HG03108 (cell line): Measurements from ENCODE around the gene LRRK1.

Experiments
- ATAC-seq: cut with Tn5 transposase; IDR thresholded peaks from one replicate; pipeline ENCODE4 v1.9.1; 2021; ENCODE audit warnings: moderate library complexity; ENCODE audit not compliant: unreplicated experiment

LRRK1 gene

DNA sequence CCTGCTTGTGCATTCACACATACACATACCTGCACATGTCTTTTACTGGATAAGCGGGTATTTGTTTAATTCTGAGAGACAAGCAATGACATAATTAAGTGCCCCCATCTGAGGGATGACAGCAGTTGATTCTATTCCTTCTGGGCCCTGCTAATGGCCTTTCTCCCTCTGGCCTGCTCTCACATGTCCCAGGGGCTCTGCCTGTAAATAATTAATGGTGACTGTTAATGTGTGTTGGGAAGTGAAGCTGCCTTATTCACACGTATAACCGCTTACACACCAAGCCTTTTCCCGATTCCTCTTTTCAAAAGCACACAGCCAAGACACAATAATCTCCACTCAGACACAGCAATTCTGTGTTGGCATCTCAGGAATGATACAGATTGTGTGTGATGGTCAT lies 47.8 kb downstream of the LRRK1 start:
- ATAC-seq: peak; percentile 85

DNA sequence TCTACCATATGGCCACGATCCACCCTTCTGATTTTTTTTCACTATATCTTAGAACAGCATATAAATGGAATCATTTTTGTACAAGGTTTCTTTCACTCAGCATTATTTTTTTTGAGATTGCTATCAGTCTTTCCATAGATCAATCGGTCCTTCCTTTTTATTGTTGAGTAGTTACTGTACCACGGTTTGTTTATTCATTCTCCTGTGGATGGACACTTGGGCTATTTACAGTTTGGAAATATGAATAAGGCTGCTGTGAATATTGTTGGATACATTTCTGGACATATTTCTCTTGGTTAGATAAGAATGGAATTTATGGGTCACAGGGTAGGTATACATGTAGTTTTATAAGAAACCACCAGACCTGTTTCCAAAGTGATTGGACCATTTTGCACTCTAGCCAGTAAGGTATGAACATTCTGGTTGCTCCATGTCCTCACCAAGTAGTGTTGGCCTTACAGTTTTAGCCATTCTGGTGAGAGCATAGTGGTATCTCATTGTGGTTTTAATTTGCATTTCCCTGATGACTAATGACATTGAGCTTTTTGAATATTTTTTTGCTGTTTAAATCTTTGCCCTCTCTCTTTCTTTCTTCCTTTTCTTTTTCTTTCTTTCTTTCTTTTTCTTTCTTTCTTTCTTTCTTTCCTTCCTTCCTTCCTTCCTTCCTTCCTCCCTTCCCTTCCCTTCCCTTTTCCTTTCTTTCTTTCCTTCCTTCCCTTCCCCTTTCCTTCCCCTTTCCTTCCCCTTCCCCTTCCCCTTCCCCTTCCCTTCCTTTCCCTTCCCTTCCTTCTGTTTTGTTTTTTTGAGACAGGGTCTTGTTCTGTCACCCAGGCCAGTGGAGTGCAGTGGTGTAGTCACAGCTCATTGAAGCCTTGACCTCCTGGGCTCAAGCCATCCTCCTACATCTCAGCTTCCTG lies 49.2 kb downstream of the LRRK1 start:
- ATAC-seq: peak; percentile 37

DNA sequence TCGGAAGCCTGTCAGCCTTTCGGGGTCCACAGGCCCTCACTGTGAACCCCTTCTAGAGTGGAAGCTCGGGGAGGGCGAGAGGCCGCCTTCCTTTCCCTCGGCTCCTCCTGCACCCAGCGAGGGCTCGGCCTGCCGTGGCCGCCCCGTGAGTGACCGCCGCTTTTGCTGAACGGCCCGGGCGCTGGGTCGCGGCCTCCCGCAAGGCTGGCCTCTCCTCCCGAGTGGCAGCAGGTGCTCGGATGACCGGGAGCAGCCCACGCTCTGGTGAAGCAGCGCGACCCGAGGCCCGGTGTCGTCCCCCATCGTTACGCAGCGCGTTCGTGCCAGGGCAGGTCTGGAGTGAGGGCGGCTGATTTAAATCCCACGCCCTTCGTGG lies 53.8 kb downstream of the LRRK1 start:
- no peak for ATAC-seq

DNA sequence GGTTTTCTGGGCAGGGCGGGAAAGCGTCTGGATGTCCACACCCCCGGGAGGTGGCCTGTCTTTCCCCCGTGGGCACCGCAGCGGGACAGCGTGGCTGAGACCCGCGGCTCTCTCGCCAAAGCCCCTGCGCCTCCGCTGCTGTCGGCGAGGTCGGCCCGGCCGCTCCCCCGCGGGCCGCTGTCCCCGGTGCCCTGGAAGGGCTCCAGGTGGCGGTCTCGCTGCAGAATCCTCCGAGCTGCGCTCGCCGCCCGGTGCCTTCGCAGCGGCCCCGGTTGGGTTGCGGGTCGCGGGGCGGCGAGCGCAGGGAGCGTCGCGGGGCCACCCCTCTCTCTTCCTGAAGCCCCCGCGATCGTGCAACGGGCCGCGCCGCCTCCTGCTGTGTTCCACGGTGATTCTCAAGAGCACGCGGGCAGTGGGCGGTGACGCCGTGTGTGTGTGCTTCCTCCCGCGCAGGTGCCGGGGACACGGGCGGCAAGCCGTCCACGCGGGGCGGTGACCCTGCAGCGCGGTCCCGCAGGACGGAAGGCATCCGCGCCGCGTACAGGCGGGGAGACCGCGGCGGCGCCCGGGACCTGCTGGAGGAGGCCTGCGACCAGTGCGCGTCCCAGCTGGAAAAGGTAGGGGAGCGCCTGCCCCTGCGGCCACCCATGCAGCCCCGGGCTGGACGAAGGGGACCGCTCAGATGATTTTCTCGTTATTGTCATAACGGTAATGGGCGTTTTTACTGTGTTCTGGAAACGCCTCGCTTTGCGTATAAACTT lies 54.4 kb downstream of the LRRK1 start:
- ATAC-seq: no peak

DNA sequence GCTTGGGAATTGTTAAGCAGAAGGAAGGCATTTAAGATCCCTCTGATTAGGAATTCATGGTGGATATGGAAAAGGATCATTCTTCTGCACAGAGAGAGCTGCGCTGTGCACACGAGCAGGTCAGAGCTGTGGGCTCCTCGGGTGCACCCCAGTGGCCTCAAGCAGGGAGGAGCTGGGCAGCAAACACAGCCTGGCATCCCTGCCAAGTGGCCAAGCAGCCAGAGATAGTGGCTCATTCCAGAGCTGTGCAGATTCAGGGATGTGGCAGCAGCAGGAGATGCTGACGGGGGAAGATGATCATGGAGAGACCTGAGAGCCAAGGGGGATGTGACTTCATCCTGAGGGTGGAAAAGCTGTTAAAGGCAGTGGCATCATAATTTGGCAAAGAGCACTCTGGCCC lies 55.9 kb downstream of the LRRK1 start:
- no peak for ATAC-seq

DNA sequence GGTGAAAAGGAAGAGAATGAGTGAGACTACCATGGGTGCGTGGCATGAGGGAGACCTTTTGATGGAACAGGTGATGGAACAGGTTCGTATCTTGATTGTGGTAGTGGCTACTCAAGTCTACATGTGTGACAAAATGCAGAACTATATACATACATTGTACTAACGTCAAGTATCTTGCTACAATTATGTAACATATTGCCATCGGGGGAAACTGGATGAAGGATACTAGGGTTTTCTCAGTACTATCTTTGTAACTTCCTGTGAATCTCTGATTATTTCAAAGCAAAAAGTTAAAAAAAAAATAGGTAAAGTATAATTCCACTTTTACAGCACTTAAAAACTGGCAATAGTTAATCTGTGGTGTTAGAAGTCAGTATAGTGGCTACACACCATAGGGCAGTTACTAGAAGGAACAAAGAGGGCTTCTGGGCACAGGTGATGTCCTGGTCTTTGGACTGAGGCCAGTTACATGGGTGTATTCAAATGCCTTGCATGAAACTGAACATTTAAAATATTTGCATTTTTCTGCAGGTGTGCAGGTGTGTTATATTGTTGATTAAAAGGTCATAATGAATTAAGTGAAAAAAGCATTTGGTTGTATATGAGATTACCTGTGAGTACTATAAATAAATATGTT lies 61.4 kb downstream of the LRRK1 start:
- ATAC-seq: peak; percentile 23

DNA sequence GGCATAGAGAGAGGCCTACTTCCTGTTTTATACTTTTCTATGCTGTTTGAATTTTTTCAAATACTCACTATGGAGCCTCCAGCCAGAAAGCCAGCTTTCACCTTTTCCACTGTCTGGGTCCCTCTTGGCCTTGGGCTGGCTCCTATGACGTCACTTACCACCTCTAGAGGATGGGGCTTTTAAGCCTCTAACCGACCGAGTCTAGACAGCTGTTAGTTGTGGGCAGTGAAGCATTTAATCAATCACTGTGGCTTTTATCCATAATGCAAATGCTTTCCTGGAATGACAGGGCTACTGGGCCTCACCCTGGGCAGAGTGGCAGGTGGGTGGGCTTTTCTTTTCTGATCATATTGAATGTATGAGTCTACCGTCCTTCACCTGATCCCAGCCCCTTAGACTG lies 61.9 kb downstream of the LRRK1 start:
- ATAC-seq: peak; percentile 48

DNA sequence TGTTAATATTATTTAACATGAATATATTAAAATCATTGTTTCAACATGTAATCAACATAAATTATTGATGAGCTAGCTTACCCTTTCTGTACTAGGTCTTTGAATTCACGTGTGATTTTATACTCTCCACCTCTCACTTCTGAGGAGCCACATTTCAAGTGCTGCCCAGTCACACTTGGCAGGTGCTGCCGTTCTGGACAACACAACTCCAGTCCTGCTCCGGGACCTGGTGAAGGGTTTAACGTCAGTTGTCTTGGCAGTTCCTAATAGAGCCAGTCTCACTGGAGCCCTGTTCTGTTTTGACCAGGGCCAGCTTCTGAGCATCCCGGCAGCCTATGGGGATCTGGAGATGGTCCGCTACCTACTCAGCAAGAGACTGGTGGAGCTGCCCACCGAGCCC lies 64.1 kb downstream of the LRRK1 start:
- ATAC-seq: no peak

DNA sequence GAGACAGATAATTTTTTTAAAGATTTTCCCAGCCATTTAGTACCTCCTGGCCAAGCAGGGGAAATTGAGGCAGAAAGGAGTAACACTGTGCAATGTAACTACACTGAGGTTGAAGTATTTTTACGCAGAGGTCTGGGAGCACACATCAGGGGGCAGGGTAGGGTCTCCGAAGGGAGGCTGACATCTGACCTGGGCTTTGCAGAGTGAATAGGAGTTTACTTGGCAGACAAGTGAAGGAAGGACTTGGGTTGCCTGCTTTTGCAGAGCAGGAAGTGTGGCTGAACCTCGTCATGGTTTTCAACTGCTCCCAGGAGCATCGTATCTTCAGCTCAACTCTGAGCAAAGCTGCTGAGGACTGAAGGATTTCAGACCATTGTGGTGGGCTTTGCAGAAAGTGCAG lies 66.2 kb downstream of the LRRK1 start:
- ATAC-seq: no peak

DNA sequence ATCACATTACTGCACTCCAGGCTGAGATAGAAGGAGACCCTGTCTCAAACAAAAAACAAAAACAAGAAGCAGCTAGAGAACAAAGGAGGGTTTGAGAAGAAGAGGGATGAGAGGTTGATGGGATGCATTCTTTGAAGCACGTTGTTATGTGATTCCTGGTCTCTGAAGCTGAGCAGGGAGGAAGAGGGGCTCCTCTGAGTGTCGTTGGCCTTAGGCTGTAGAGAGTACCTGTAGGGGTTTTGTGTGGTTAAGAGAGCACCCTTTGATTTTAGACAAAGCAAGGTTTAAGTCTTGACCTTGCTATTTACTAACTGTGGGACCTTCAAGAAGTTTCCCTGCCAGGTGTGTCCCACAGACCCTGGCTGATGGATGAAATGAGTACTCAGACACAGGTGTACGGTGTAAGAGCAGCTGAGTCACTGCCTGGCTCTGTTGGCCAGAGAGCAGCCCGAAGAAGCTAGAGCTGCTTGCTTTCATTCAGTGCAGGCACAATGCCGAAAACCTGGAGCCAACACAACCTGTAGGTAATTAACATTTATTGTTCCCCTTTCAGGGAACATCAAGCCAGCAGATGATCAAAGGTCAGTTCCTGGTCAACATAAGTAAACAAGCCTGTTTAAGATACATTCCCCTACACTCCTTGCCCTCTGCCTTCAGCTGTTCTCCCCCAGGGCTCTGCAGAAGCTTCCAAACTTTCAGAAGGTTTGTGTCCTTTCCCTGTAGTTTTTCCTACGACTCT lies 67.2 kb downstream of the LRRK1 start:
- no peak for ATAC-seq

DNA sequence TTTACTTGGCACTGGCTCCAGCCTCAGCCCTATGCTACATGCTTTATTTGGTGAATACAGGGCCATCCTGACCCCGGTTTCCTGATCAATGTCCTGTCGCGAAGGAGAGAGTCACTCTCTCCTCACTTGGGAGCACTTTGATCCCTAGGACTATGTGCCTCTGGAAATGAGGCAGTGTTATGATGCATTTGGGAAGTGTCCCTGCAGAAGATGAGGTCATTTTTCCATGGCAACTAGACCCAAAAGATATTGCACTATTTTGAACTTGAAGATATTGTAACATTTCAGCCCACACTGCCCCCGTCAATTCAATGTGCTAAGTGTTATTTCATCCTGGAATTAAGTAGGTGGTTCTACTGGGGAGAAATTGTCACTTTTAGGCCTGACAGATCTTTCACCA lies 68.0 kb downstream of the LRRK1 start:
- no peak for ATAC-seq

DNA sequence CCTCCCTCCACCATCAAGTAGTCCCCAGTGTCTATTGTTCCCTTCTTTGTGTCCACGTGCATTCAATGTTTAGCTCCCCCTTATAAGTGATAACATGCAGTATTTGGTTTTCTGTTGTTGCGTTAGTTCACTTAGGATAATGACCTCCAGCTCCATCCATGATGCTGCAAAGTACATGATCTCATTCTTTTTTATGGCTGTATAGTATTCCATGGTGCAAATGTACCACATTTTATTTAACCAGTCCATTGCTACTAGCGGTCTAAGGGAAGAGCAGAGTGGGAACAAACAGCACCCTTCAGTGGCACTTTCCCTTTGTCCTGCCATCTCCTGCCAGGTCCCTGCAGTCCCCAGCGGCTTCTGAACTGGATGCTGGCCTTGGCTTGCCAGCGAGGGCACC lies 69.1 kb downstream of the LRRK1 start:
- ATAC-seq: no peak

DNA sequence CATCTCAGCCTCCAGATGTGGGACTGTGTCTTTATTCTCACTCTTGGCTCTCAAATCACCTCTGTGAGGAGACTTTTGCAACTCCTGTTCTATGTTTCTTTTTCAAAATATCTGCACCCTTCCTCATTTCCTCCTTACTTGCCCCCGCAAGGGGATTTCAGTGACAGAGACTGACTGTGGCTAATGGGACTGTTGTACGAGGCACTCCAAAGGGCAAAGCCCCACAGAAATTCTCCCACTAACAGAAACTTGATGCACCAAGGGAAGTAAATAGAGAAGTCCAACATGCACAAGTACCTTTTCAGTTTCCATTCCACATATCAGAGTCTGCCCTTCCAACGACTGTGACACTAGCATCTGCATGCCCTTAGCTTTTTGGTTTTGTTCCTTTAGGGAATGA lies 69.7 kb downstream of the LRRK1 start:
- ATAC-seq: no peak

DNA sequence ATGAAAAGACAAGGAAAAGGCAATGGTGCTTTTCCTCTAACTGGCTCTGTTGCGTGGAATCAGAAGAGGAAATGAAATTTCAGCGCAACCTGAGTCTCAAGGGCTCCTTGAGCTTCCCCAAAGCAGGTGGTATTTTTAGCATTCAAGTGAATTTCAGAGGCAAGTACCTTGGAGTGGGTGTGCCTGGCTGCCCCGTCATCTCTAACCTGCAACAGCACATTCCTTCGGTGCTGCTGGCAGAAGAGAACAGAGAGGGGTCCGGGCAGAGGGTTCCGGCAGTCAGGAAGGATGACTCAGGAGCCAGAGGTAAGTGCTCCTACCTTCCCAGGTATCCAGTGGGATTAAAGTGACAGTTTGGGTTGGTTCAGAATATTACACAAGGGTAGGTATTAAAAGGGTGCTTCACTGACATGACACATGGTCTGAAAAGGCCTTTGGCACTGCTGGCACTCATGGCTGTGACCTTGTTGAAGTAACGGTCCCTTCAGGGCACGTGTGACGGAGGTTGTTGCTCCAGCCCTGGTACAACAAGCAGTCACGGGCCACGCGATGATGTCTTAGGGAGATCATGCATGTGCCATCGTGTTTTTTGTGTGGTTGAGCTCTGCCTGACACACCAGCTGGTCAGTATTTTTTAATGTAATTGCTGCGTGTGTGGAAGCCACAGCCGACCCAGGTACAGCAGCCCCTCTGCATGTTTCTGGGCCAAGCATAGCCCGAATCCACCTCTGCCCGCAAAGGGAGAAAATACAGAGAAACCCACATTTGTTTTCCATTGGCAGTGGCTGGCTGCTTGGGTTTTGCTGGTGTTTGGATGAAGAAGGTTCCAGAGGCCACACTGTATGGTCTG lies 75.7 kb downstream of the LRRK1 start:
- no peak for ATAC-seq

DNA sequence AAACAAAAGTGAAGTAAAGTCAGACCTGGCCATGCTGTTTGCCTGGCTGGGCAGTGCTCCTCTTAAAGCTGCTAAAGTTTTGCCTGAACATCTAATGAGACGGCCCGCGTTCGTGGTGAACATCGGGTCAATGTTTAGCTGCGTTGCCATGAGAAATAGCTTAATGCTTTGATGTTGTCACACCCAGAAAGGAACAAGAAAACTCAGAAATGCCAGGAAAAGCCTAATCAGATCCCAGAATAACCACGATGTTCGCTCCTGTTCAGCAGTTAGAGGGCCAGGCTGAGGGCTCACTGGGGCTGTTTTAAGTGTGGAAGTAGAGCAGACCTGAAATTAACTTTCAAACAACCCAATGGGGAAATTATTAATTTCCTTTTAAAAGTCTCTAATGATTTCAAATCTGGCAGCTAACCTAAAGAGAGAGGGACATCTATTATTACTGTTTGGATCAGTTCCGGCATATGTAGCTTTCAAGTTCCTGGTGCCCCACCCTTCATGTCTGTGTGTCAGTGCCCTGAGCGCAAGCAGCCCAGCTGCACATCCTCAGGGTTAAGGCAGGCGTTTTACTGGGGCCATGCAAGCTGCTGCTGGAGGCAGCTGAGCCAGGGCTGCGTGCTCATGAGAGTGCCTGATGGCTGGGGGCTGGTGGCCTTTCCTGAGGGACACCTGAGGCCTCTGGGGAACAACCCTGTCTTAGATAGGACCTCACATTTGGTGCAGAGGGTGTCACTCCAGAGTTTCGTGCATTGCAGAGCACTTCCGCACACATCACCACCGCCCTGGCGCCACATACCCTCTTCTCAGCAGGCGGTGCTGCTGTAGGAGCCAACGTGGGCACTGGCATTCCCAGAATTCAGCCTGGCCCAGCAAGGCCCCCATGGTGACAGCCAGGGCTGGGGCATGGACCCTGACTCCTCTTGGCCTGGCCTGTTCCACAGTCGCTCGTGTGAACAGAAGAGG lies 76.6 kb downstream of the LRRK1 start:
- ATAC-seq: no peak

DNA sequence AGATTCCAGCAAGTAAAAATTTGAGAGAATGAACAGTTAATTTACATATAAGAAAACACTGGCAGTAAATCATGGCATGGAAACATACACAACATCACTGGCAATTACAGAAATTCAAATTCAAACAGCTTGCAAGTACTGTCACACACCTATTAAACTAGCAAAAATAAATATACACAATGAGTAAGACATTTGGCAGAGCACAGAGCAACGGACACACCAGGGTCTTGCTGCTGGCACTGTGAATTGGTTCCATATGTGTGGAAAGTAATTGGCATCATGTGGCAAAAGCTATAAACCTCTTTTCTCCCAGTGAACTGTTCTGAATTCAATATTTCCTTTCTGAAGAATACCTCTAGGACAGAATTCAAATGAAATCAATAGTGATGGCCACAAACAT lies 78.3 kb downstream of the LRRK1 start:
- no peak for ATAC-seq

DNA sequence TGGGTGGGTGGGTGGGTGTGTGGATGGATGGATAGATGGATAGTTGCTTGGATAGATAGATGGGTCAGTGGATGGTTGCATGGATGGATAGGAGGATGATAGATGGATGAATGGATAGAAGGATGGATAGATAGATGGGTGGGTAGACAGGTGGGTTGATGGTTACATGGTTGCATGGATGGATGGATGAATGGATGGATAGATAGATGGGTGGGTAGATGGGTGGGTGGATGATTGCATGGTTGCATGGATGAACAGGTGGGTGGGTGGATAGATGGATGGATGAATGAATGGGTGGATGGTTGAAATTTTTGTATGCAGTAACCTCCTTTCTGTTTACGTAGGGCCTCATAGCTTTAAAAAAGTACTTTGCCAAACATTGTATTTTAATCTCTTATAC lies 79.5 kb downstream of the LRRK1 start:
- no peak for ATAC-seq

DNA sequence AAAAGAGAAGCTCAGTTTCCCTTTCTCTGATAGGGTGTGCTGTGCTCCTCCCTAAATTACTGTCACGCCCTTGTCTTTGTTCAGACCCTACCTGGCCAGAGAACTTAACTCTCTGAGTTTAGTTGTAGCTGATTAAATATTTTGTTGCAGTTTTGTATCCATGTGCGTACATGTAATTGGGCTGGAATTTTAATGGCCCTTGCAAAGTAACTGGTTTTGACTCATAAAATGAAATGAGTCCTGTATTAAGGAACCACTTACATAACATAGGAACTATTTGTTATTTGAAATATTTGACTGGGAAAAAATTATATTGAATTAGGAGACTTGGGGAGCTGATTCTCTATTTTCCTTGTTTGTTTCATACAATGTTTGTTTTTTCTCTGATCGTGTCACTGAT lies 80.2 kb downstream of the LRRK1 start:
- no peak for ATAC-seq

DNA sequence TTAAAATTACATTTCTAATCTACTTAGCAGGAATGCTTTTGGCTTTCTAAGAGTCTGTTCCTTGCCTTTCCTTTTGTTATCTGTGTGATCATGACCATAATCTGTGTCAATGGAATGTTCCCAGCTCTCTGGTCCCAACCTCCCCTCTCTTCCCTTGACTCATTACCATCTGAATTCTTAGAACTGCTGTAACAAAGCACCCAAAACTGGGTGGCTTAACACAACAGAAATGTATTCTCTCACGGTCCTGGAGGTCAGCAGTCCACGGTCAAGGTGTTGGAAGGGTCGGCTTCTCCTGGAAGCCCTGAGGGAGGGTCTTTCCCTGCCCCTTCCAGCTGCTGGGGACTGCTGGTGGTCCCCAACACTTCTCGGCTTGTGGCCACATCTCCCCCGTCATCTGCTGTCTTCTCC lies 81.1 kb downstream of the LRRK1 start:
- no peak for ATAC-seq
